ENCODE data around the gene IMMT. TPM values are rescaled to one million over a fixed set of nuclear protein-coding genes. Genes with fewer than 3 reads are reported as not detected.

The IMMT gene
- 58.2 and 75.6 TPM in 2 replicates for total RNA-seq

GRCh38 chr2:86195055-86195807 lies at the start of gene IMMT:
TSS of gene IMMT (minus strand) at chr2:86195462. CDS start at chr2:86195382, 80 bp downstream.

GRCh38 chr2:86105969-86106945 lies 89.0 kb downstream of the IMMT start, which contains the start of gene PTCD3:
TSS of gene PTCD3 (plus strand) at chr2:86106235. CDS start at chr2:86106248, 13 bp downstream.

GRCh38 chr2:86105252-86105968 lies 89.9 kb downstream of the IMMT start, which contains the start of gene POLR1A:
TSS of gene POLR1A (minus strand) at chr2:86105886. CDS start at chr2:86105776, 110 bp downstream.

Other genes with a start within 250 kb of the IMMT start
- 17.3 and 22.8 TPM in 2 replicates for gene POLR1A, start 89.6 kb downstream of the IMMT start, total RNA-seq
- gene PTCD3, start 89.2 kb downstream of the IMMT start, total RNA-seq, result 23.5 and 62.7 TPM in 2 replicates
- 24.9 and 33.0 TPM in 2 replicates for gene MRPL35, start 4.0 kb upstream of the IMMT start, total RNA-seq
- 0.13 and 0.40 TPM in 2 replicates for gene REEP1, start 142.2 kb upstream of the IMMT start, total RNA-seq
- 11.6 and 33.5 TPM in 2 replicates for gene KDM3A, start 245.9 kb upstream of the IMMT start, total RNA-seq

All from epithelial cell of alveolus of lung (primary cell).